GM12878 (cell line): Measurements from ENCODE around the gene SMPX. TPM values are rescaled to one million over a fixed set of nuclear protein-coding genes. Genes with fewer than 3 reads are reported as not detected.

Source experiments
- BACH1 ChIP-seq: fragments of 450-650 bp; IDR thresholded peaks from 2 replicates; pipeline ENCODE4 v1.6.1; 2017; ENCODE audit warnings: mild to moderate bottlenecking, borderline replicate concordance
- CTCF ChIP-seq, 3 experiments: IDR thresholded peaks in 2 of 3; conservative IDR thresholded peaks in 1 of 3; 2 replicates each; pipeline ENCODE4 v1.5.1; 2011; ENCODE audit warnings: low read depth in 3 of 3, low read length in 3 of 3, mild to moderate bottlenecking in 3 of 3, control low read depth in 2 of 3, moderate library complexity in 2 of 3, inconsistent platforms in 1 of 3, mixed read lengths in 1 of 3; ENCODE audit not compliant: control insufficient read depth in 2 of 3, insufficient read depth in 1 of 3; ENCODE audit errors: extremely low read depth in 1 of 3
- HDAC6 ChIP-seq: fragments of 200-600 bp; sonication (generic); IDR thresholded peaks from one replicate; pipeline ENCODE4 v1.8.0; 2017; ENCODE audit warnings: antibody characterized with exemption; ENCODE audit not compliant: unreplicated experiment
- ZZZ3 ChIP-seq: IDR thresholded peaks from 2 replicates; pipeline ENCODE4 v1.6.1; 2011; ENCODE audit warnings: low read depth; ENCODE audit not compliant: control insufficient read depth, insufficient read length
- polyA plus RNA-seq, 11 experiments: library from polyadenylated mRNA; depleted of rRNA in 4 of 11; unstranded in 6 of 11; stranded (reverse) in 5 of 11; fragments of >200 nt; fragmentation: Nextera tagmentation in 4 of 11; fragmentation: Illumina TruSeq in 1 of 11; extraction: Ambion mirVana in 4 of 11; extraction: Trizol in 1 of 11; gene quantifications; 1 replicate in 1 of 11; 2 replicates in 10 of 11; pipeline versions ENCODE4 v1.2.1 to v1.2.3, GENCODE V29; 2011 to 2016; ENCODE audit warnings: inconsistent platforms in 2 of 11, missing spikeins in 2 of 11, low read depth in 1 of 11
- total RNA-seq, 4 experiments: library from RNA; depleted of rRNA in 3 of 4; stranded (reverse); fragments of >200 nt in 3 of 4; fragmentation: Illumina TruSeq in 1 of 4; extraction: Trizol in 1 of 4; gene quantifications; 2 replicates each; pipeline versions ENCODE4 v1.2.1 to v1.2.3, GENCODE V29; 2013 to 2021
- TF ChIP-seq, protein P1 (sequence below): IDR thresholded peaks from 2 replicates; pipeline ENCODE4 v1.6.1; 2012; ENCODE audit warnings: improper control_type of control experiment, low read depth, low read length; ENCODE audit not compliant: insufficient replicate concordance

The SMPX gene
- total and polyA plus RNA-seq, 10 of the 15 experiments (the other 5 are each of a cell fraction or from before 2014, with no cell fraction given): 0.08 to 0.09 TPM; not detected in 8

- TF ChIP-seq, protein P1, sequence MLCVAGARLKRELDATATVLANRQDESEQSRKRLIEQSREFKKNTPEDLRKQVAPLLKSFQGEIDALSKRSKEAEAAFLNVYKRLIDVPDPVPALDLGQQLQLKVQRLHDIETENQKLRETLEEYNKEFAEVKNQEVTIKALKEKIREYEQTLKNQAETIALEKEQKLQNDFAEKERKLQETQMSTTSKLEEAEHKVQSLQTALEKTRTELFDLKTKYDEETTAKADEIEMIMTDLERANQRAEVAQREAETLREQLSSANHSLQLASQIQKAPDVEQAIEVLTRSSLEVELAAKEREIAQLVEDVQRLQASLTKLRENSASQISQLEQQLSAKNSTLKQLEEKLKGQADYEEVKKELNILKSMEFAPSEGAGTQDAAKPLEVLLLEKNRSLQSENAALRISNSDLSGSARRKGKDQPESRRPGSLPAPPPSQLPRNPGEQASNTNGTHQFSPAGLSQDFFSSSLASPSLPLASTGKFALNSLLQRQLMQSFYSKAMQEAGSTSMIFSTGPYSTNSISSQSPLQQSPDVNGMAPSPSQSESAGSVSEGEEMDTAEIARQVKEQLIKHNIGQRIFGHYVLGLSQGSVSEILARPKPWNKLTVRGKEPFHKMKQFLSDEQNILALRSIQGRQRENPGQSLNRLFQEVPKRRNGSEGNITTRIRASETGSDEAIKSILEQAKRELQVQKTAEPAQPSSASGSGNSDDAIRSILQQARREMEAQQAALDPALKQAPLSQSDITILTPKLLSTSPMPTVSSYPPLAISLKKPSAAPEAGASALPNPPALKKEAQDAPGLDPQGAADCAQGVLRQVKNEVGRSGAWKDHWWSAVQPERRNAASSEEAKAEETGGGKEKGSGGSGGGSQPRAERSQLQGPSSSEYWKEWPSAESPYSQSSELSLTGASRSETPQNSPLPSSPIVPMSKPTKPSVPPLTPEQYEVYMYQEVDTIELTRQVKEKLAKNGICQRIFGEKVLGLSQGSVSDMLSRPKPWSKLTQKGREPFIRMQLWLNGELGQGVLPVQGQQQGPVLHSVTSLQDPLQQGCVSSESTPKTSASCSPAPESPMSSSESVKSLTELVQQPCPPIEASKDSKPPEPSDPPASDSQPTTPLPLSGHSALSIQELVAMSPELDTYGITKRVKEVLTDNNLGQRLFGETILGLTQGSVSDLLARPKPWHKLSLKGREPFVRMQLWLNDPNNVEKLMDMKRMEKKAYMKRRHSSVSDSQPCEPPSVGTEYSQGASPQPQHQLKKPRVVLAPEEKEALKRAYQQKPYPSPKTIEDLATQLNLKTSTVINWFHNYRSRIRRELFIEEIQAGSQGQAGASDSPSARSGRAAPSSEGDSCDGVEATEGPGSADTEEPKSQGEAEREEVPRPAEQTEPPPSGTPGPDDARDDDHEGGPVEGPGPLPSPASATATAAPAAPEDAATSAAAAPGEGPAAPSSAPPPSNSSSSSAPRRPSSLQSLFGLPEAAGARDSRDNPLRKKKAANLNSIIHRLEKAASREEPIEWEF: no peak
- TF ChIP-seq ZZZ3: no peak
- no peak for TF ChIP-seq CTCF (IDR thresholded peaks at IDR 0.05 in 2 of 3, conservative IDR thresholded peaks at IDR 0.05 in 1 of 3; ENCODE audit: control insufficient read depth in 2 of 3, extremely low read depth in 1 of 3, insufficient read depth in 1 of 3, low read depth in 3 of 3, low read length in 3 of 3)
- no peak for TF ChIP-seq BACH1
- TF ChIP-seq HDAC6: no peak
These were observed 91.7 kb downstream of the SMPX start (continued) for GRCh38 chrX:21666252-21666651.
